ENCODE results near the gene MEP1B.

MEP1B gene

GRCh38 chr18:32189790-32190189, at the start of gene MEP1B:
MEP1B (plus strand) TSS chr18:32190039; CDS start chr18:32190071, 32 bp downstream.
- Histone ChIP-seq H3K9me3 (ENCODE audit: low read length) (no peaks in the 10 kb centered on the region), H3K9ac (ENCODE audit: low read length) (no peak within 1 kb of the TSS), H3K4me3 (ENCODE audit: low read depth, low read length, poor library complexity, severe bottlenecking) (no peak within 1 kb of the TSS), H3K27ac (ENCODE audit: low read depth, low read length, poor library complexity, severe bottlenecking) (no peak within 1 kb of the TSS), H3F3A (ENCODE audit: insufficient read depth, low read length) (no peaks in the 10 kb centered on the region), H3K9me2 (ENCODE audit: low read depth, low read length) (no peaks in the 10 kb centered on the region), H3K36me3 (ENCODE audit: insufficient read depth, low read length) (no peaks in the 10 kb centered on the region), H3K27me3 (ENCODE audit: insufficient read depth, low read length) (no peaks in the 10 kb centered on the region), H2AFZ (ENCODE audit: low read length) (no peak within 1 kb of the TSS), H4K20me1 (ENCODE audit: insufficient read depth, low read length) (no peaks in the 10 kb centered on the region), H3K4me1 (ENCODE audit: insufficient read depth, low read length, severe bottlenecking) (no peaks in the 10 kb centered on the region), H3K4me2 (ENCODE audit: low read length) (no peak within 1 kb of the TSS), H3K79me2 (ENCODE audit: insufficient read depth, low read length) (no peaks in the 10 kb centered on the region)
- TF ChIP-seq EZH2 (IDR thresholded peaks at IDR 0.05; ENCODE audit: borderline replicate concordance, low read length) (no peak), CTCF (IDR thresholded peaks at IDR 0.05; ENCODE audit: low read length) (no peak)

GRCh38 chr18:32148185-32148870, 41.5 kb upstream of the MEP1B start:
- Histone ChIP-seq H3K4me2 (ENCODE audit: low read length) (no peak overlapping the region), H3K27ac (ENCODE audit: low read depth, low read length, poor library complexity, severe bottlenecking) (no peak overlapping the region), H3F3A (ENCODE audit: insufficient read depth, low read length) (no peaks in the 10 kb centered on the region), H3K4me3 (ENCODE audit: low read depth, low read length, poor library complexity, severe bottlenecking) (no peak overlapping the region), H4K20me1 (ENCODE audit: insufficient read depth, low read length) (no peaks in the 10 kb centered on the region), H3K4me1 (ENCODE audit: insufficient read depth, low read length, severe bottlenecking) (no peaks in the 10 kb centered on the region), H3K36me3 (ENCODE audit: insufficient read depth, low read length) (no peaks in the 10 kb centered on the region), H3K79me2 (ENCODE audit: insufficient read depth, low read length) (no peaks in the 10 kb centered on the region), H2AFZ (ENCODE audit: low read length) (no peak overlapping the region), H3K9me2 (ENCODE audit: low read depth, low read length) (no peaks in the 10 kb centered on the region), H3K27me3 (ENCODE audit: insufficient read depth, low read length) (no peaks in the 10 kb centered on the region), H3K9ac (ENCODE audit: low read length) (no peak overlapping the region), H3K9me3 (ENCODE audit: low read length) (no peaks in the 10 kb centered on the region)
- no peak for TF ChIP-seq EZH2 (IDR thresholded peaks at IDR 0.05; ENCODE audit: borderline replicate concordance, low read length)
- no peak for TF ChIP-seq CTCF (IDR thresholded peaks at IDR 0.05; ENCODE audit: low read length)

- Histone ChIP-seq H3K4me1 (ENCODE audit: insufficient read depth, low read length, severe bottlenecking) (no peaks in the 10 kb centered on the region), H3K9me2 (ENCODE audit: low read depth, low read length) (no peaks in the 10 kb centered on the region), H3K27ac (ENCODE audit: low read depth, low read length, poor library complexity, severe bottlenecking) (no peak overlapping the region), H4K20me1 (ENCODE audit: insufficient read depth, low read length) (no peaks in the 10 kb centered on the region), H3K4me3 (ENCODE audit: low read depth, low read length, poor library complexity, severe bottlenecking) (no peak overlapping the region), H3F3A (ENCODE audit: insufficient read depth, low read length) (no peaks in the 10 kb centered on the region), H2AFZ (ENCODE audit: low read length) (no peak overlapping the region), H3K27me3 (ENCODE audit: insufficient read depth, low read length) (no peaks in the 10 kb centered on the region; the same call in 1 of the 2 replicates), H3K36me3 (ENCODE audit: insufficient read depth, low read length) (no peaks in the 10 kb centered on the region), H3K79me2 (ENCODE audit: insufficient read depth, low read length) (no peaks in the 10 kb centered on the region), H3K4me2 (ENCODE audit: low read length) (no peak overlapping the region), H3K9ac (ENCODE audit: low read length) (no peak overlapping the region), H3K9me3 (ENCODE audit: low read length) (no peaks in the 10 kb centered on the region)
- no peak for TF ChIP-seq CTCF (IDR thresholded peaks at IDR 0.05; ENCODE audit: low read length)
- TF ChIP-seq EZH2 (IDR thresholded peaks at IDR 0.05; ENCODE audit: borderline replicate concordance, low read length): no peak
Measured at GRCh38 chr18:32152705-32153448, 37.0 kb upstream of the MEP1B start.

All from OCI-LY1 (cell line).